Endothelial cell of umbilical vein (primary cell): ENCODE results near the gene ROBO2. TPM values are rescaled to one million over a fixed set of nuclear protein-coding genes. Genes with fewer than 3 reads are reported as not detected.

Experiments
- BruUV-seq: library from RNA; stranded (reverse); fragments of 400-500 nt; replicated peaks from 2 replicates; lab custom pipeline; 2021; lab: Mats Ljungman, UMichigan
- CTCF ChIA-PET: fragments of 300-600, 350-600 bp; sonication (Branson Sonifier 250); formaldehyde crosslinking; loops from one replicate; lab custom pipeline; 2021; ENCODE audit warnings: antibody characterized with exemption, inconsistent platforms; lab: Charles Lee
- POLR2A ChIA-PET: fragments of 300-600, 350-600 bp; sonication (Branson Sonifier 250); formaldehyde crosslinking; loops from one replicate; lab custom pipeline; 2021; ENCODE audit warnings: antibody characterized with exemption, inconsistent platforms; lab: Charles Lee
- DNase-seq: peaks from one replicate; pipeline ENCODE4 v3.0.0-alpha.2; 2011; ENCODE audit warnings: low read depth, low spot score
- FAIRE-seq: peaks from 2 replicates; lab custom pipeline; 2011; peaks lifted over from hg19 to GRCh38; lab: Jason Lieb, UNC
- H2AFZ ChIP-seq: 2 replicates; pipeline ENCODE4 v1.6.0; 2012; ENCODE audit warnings: low read depth, low read length, control low read depth, inconsistent platforms
- H3K27ac ChIP-seq: 2 replicates; pipeline ENCODE4 v1.5.1; 2011; ENCODE audit warnings: low read depth, mild to moderate bottlenecking, control low read depth, low read length, moderate library complexity; ENCODE audit not compliant: insufficient read depth
- H3K27me3 ChIP-seq, 2 experiments: 2 replicates each; pipeline versions ENCODE4 v1.6.0 to v1.6.1; 2011; ENCODE audit warnings: low read length in 2 of 2, mixed read lengths in 1 of 2; ENCODE audit not compliant: control insufficient read depth in 2 of 2, insufficient read depth in 2 of 2
- H3K36me3 ChIP-seq, 2 experiments: 2 replicates in 1 of 2; 3 replicates in 1 of 2; pipeline ENCODE4 v1.5.1; 2011; ENCODE audit warnings: low read length in 2 of 2, mild to moderate bottlenecking in 1 of 2, moderate library complexity in 1 of 2; ENCODE audit not compliant: control insufficient read depth in 2 of 2, insufficient read depth in 2 of 2; ENCODE audit errors: extremely low read depth in 1 of 2
- H3K4me1 ChIP-seq: 3 replicates; pipeline ENCODE4 v1.5.1; 2011; ENCODE audit warnings: mild to moderate bottlenecking, low read length; ENCODE audit not compliant: control insufficient read depth, insufficient read depth; ENCODE audit errors: extremely low read depth
- H3K4me2 ChIP-seq: 2 replicates; pipeline ENCODE4 v1.6.1; 2011; ENCODE audit warnings: low read length, control low read depth, mixed read lengths; ENCODE audit not compliant: insufficient read depth
- H3K4me3 ChIP-seq, 3 experiments: fragments of 200-600 bp in 1 of 3; sonication (generic), shearing (Covaris generic) in 1 of 3; replicated peaks in 1 of 3; 2 replicates each; pipeline ENCODE4 v1.5.1; 2011 to 2016; ENCODE audit warnings: control low read depth in 3 of 3, low read length in 3 of 3, mild to moderate bottlenecking in 2 of 3, inconsistent platforms in 1 of 3, low read depth in 1 of 3, moderate library complexity in 1 of 3; ENCODE audit not compliant: insufficient read depth in 1 of 3
- H3K79me2 ChIP-seq: 2 replicates; pipeline ENCODE4 v1.6.0; 2012; ENCODE audit warnings: low read length, inconsistent platforms; ENCODE audit not compliant: control insufficient read depth, insufficient read depth
- H3K9ac ChIP-seq: replicated peaks from 2 replicates; pipeline ENCODE3; 2011; ENCODE audit warnings: low read length, control low read depth; ENCODE audit not compliant: insufficient read depth; ENCODE audit errors: extremely low read depth
- H3K9me1 ChIP-seq: replicated peaks from 3 replicates; pipeline ENCODE4 v1.6.0; 2011; ENCODE audit warnings: mild to moderate bottlenecking, low read length; ENCODE audit not compliant: control insufficient read depth, insufficient read depth; ENCODE audit errors: extremely low read depth
- H3K9me3 ChIP-seq: replicated peaks from 2 replicates; pipeline ENCODE4 v1.5.1; 2012; ENCODE audit warnings: low read length, inconsistent platforms; ENCODE audit not compliant: control insufficient read depth, insufficient read depth
- H4K20me1 ChIP-seq: replicated peaks from 2 replicates; pipeline ENCODE3; 2011; ENCODE audit warnings: mild to moderate bottlenecking, low read length; ENCODE audit not compliant: control insufficient read depth, insufficient read depth; ENCODE audit errors: extremely low read depth
- EZH2 ChIP-seq: IDR thresholded peaks from 2 replicates; pipeline ENCODE4 v1.6.1; 2012; ENCODE audit warnings: borderline replicate concordance, low read depth, mild to moderate bottlenecking, moderate library complexity, low read length, inconsistent platforms; ENCODE audit not compliant: severe bottlenecking
- FOS ChIP-seq: IDR thresholded peaks from 2 replicates; pipeline ENCODE4 v1.6.1; 2011; ENCODE audit warnings: mild to moderate bottlenecking, low read length, moderate library complexity, borderline replicate concordance; ENCODE audit not compliant: insufficient read depth
- GATA2 ChIP-seq: IDR thresholded peaks from 2 replicates; pipeline ENCODE4 v1.7.0; 2011; ENCODE audit warnings: low read depth, mild to moderate bottlenecking, moderate library complexity, mixed read lengths, low read length; ENCODE audit not compliant: insufficient read length, insufficient read depth
- JUN ChIP-seq: IDR thresholded peaks from 2 replicates; pipeline ENCODE4 v1.6.1; 2011; ENCODE audit warnings: borderline replicate concordance, low read depth; ENCODE audit not compliant: insufficient read length, insufficient read depth
- MYC ChIP-seq: IDR thresholded peaks from one replicate; pipeline ENCODE4 v1.6.1; 2011; ENCODE audit warnings: mild to moderate bottlenecking, low read depth, low read length
- POLR2A ChIP-seq: IDR thresholded peaks from 2 replicates; pipeline ENCODE4 v1.6.1; 2012; ENCODE audit warnings: low read depth, mild to moderate bottlenecking, control low read depth, low read length
- POLR2AphosphoS5 ChIP-seq: IDR thresholded peaks from 2 replicates; pipeline ENCODE4 v1.6.1; 2012; ENCODE audit warnings: low read depth, mild to moderate bottlenecking, control low read depth, low read length, moderate library complexity; ENCODE audit not compliant: insufficient read depth
- dilution Hi-C: fragments of 300-500 bp; cut with MboI; formaldehyde crosslinking; loops from one replicate; pipeline ENCODE4 v1.15.0; 2019; ENCODE audit warnings: low sequenced_read_pairs; ENCODE audit not compliant: extremely low pct_ligation_motif_present
- intact Hi-C: fragments of 100-400 bp; cut with micrococcal nuclease; formaldehyde crosslinking; loops from one replicate; pipeline ENCODE4 v1.10.0; 2022
- polyA plus RNA-seq, 4 experiments: library from polyadenylated mRNA; depleted of rRNA in 3 of 4; stranded (reverse) in 3 of 4; unstranded in 1 of 4; fragments of >200 nt; gene quantifications; 2 replicates each; pipeline versions ENCODE4 v1.2.1 to v1.2.3, GENCODE V29; 2011 to 2012; ENCODE audit warnings: missing spikeins in 1 of 4
- total RNA-seq: library from RNA; stranded (reverse); gene quantifications from 2 replicates; pipeline ENCODE4 v1.2.3, GENCODE V29; 2021
- TF ChIP-seq, protein P1 (sequence below), 2 donors: IDR thresholded peaks; 1 replicate in 1 of 2; 2 replicates in 1 of 2; pipeline ENCODE4 v1.5.1; 2011; ENCODE audit warnings: low read length in 2 of 2, mild to moderate bottlenecking in 2 of 2, moderate library complexity in 2 of 2, control low read depth in 1 of 2, inconsistent platforms in 1 of 2, low read depth in 1 of 2; ENCODE audit not compliant: insufficient read depth in 1 of 2; ENCODE audit errors: extremely low read depth in 1 of 2
- TF ChIP-seq, protein P2 (sequence below): IDR thresholded peaks from 2 replicates; pipeline ENCODE4 v1.6.1; 2011; ENCODE audit not compliant: insufficient read depth, insufficient read length

Gene ROBO2
- total and polyA plus RNA-seq, 2 donors (not counting 3 experiments of a cell fraction or from before 2014, with no cell fraction given): not detected

DNA sequence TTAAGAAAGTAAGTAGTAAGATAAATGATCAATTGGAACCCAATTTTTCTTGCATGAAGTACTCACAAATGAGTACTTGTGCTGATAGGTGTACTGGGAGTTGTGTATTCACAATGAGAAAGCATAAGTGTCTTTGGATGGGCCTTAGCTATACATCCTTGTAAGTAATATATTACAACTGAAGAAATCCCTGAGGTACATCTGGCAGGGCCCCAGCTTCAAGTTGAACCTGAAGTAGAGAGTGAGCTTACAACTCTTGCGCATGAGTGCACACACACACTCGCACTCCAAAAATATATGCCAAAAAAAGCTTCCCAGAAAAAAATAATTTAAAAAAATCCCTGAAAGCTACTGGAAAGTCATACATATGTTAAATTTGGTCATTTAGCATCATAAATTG is 222.5 kb downstream of the ROBO2 start:
- dilution Hi-C loops (no loop called here), intact Hi-C loops (no loop called here)
- Histone ChIP-seq H3K4me1 (no peaks in the 10 kb centered on the region), H3K27me3 (no peaks in the 10 kb centered on the region), H4K20me1 (no peaks in the 10 kb centered on the region), H3K36me3 (no peaks in the 10 kb centered on the region), H3K4me2 (no peak overlapping the region), H3K9ac (no peak overlapping the region), H3K9me1 (no peaks in the 10 kb centered on the region), H3K9me3 (no peaks in the 10 kb centered on the region), H3K4me3 (no peak overlapping the region), H3K79me2 (no peaks in the 10 kb centered on the region), H2AFZ (no peak overlapping the region), H3K27ac (no peak overlapping the region)
- ChIA-PET CTCF (interaction anchor here (1.4 kb wide), 1 partner anchor 58 kb away, joined by 4 read pairs; no protein-coding TSS in a partner anchor), POLR2A (no interaction called here)
- FAIRE-seq (no peak), DNase-seq (no peak)
- TF ChIP-seq, protein P1, sequence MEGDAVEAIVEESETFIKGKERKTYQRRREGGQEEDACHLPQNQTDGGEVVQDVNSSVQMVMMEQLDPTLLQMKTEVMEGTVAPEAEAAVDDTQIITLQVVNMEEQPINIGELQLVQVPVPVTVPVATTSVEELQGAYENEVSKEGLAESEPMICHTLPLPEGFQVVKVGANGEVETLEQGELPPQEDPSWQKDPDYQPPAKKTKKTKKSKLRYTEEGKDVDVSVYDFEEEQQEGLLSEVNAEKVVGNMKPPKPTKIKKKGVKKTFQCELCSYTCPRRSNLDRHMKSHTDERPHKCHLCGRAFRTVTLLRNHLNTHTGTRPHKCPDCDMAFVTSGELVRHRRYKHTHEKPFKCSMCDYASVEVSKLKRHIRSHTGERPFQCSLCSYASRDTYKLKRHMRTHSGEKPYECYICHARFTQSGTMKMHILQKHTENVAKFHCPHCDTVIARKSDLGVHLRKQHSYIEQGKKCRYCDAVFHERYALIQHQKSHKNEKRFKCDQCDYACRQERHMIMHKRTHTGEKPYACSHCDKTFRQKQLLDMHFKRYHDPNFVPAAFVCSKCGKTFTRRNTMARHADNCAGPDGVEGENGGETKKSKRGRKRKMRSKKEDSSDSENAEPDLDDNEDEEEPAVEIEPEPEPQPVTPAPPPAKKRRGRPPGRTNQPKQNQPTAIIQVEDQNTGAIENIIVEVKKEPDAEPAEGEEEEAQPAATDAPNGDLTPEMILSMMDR (IDR thresholded peaks at IDR 0.05; ENCODE audit: extremely low read depth in 1 of 2, insufficient read depth in 1 of 2, low read depth in 1 of 2, low read length in 2 of 2): no peak
- no TSS peak for BruUV-seq

DNA sequence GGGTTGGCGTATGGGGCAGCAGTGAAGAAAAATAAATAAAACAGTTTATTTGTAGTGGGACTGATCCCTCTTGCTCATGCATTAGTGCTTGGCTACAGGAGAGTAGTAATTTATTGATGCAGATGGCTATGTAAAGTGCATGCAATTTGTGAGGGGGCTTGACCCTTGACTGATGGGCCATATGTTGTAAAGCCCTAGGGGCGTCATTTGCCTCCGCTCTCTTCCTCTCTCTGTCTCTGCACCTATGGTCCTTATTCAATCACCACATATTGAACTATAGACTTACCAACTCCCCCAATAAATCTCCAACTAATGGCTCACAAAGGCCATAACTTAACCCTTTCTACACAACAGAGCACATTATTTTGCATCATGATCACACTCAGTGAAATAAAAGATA is 227.7 kb downstream of the ROBO2 start:
- no peaks in the 10 kb centered on the region for H3K4me1 ChIP-seq
- H3K27ac ChIP-seq: no peak overlapping the region
- POLR2A ChIA-PET: no interaction called here
- H3K27me3 ChIP-seq: no peaks in the 10 kb centered on the region
- FAIRE-seq: no peak
- H3K4me2 ChIP-seq: no peak overlapping the region
- no peaks in the 10 kb centered on the region for H3K9me3 ChIP-seq
- CTCF ChIA-PET: no interaction called here
- H4K20me1 ChIP-seq: no peaks in the 10 kb centered on the region
- TF ChIP-seq MYC (no peak), JUN (no peak), POLR2AphosphoS5 (no peak), GATA2 (no peak), EZH2 (no peak), FOS (no peak), POLR2A (no peak)
- TF ChIP-seq, protein P2, sequence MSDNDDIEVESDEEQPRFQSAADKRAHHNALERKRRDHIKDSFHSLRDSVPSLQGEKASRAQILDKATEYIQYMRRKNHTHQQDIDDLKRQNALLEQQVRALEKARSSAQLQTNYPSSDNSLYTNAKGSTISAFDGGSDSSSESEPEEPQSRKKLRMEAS: no peak
- TF ChIP-seq, protein P1 (IDR thresholded peaks at IDR 0.05; ENCODE audit: extremely low read depth in 1 of 2, insufficient read depth in 1 of 2, low read depth in 1 of 2, low read length in 2 of 2): no peak
- H3K4me3 ChIP-seq: no peak overlapping the region
- BruUV-seq: no TSS peak
- no peaks in the 10 kb centered on the region for H3K79me2 ChIP-seq
- dilution Hi-C loops: no loop called here
- intact Hi-C loops: no loop called here
- DNase-seq: no peak
- H3K36me3 ChIP-seq: no peaks in the 10 kb centered on the region
- no peaks in the 10 kb centered on the region for H3K9me1 ChIP-seq
- H3K9ac ChIP-seq: no peak overlapping the region
- H2AFZ ChIP-seq: no peak overlapping the region
